HepG2 (cell line): ENCODE results near the gene FAM131C. TPM values are rescaled to one million over a fixed set of nuclear protein-coding genes. Genes with fewer than 3 reads are reported as not detected.
A peak's percentile ranks its signal among the peaks of the same experiment; 100 is the strongest.

ENCODE experiments used
- ELF1 ChIP-seq: sonication (generic); formaldehyde crosslinking; IDR thresholded peaks from 2 replicates; pipeline ENCODE4 v1.4.0; 2020; ENCODE audit warnings: missing genetic modification reagents
- ETV6 ChIP-seq: sonication (generic); formaldehyde crosslinking; conservative IDR thresholded peaks from 2 replicates; pipeline ENCODE4 v1.4.0; 2020; ENCODE audit warnings: missing genetic modification reagents
- HNF1A ChIP-seq, 2 experiments: sonication (generic) in 1 of 2; formaldehyde crosslinking in 1 of 2; IDR thresholded peaks; 2 replicates each; pipeline versions ENCODE4 v1.4.0 to v1.6.1; 2016 to 2020; ENCODE audit warnings: borderline replicate concordance in 1 of 2, low read depth in 1 of 2, mild to moderate bottlenecking in 1 of 2, missing genetic modification reagents in 1 of 2
- NPAS2 ChIP-seq: sonication (generic); formaldehyde crosslinking; IDR thresholded peaks from 2 replicates; pipeline ENCODE4 v1.8.0; 2022; ENCODE audit warnings: mild to moderate bottlenecking, missing genetic modification reagents, borderline replicate concordance
- NR2C2 ChIP-seq: sonication (generic); formaldehyde crosslinking; IDR thresholded peaks from 2 replicates; pipeline ENCODE4 v1.4.0; 2020; ENCODE audit warnings: missing genetic modification reagents, mild to moderate bottlenecking, moderate library complexity, borderline replicate concordance
- PHF21A ChIP-seq: sonication (generic); formaldehyde crosslinking; IDR thresholded peaks from 2 replicates; pipeline ENCODE4 v1.5.0; 2020; ENCODE audit warnings: mild to moderate bottlenecking, missing genetic modification reagents
- REST ChIP-seq, 2 experiments: IDR thresholded peaks; 2 replicates each; pipeline ENCODE4 v1.6.1; 2011 to 2012; ENCODE audit warnings: low read length in 2 of 2, borderline replicate concordance in 1 of 2, low read depth in 1 of 2, mild to moderate bottlenecking in 1 of 2, moderate library complexity in 1 of 2
- RFXANK ChIP-seq: IDR thresholded peaks from 2 replicates; pipeline ENCODE4 v1.6.1; 2016
- STAG1 ChIP-seq: sonication (generic); formaldehyde crosslinking; IDR thresholded peaks from 2 replicates; pipeline ENCODE4 v1.4.0; 2020; ENCODE audit warnings: missing genetic modification reagents
- TP53 ChIP-seq: sonication (generic); formaldehyde crosslinking; conservative IDR thresholded peaks from 2 replicates; pipeline ENCODE4 v1.4.0; 2020; ENCODE audit warnings: missing genetic modification reagents
- USF2 ChIP-seq, 2 experiments: sonication (generic) in 1 of 2; formaldehyde crosslinking in 1 of 2; IDR thresholded peaks; 2 replicates each; pipeline versions ENCODE4 v1.5.1 to v1.6.1; 2011 to 2020; ENCODE audit warnings: borderline replicate concordance in 1 of 2, low read depth in 1 of 2, low read length in 1 of 2, mild to moderate bottlenecking in 1 of 2, missing genetic modification reagents in 1 of 2, moderate library complexity in 1 of 2
- XRCC5 ChIP-seq: fragments of 200-400 bp; formaldehyde crosslinking; optimal IDR thresholded peaks from 2 replicates; pipeline ENCODE3; 2017; ENCODE audit warnings: mild to moderate bottlenecking, low read length
- ZBTB8A ChIP-seq: sonication (generic); formaldehyde crosslinking; IDR thresholded peaks from 2 replicates; pipeline ENCODE4 v1.4.0; 2020; ENCODE audit warnings: mild to moderate bottlenecking, low read depth, missing genetic modification reagents, borderline replicate concordance
- ZNF713 ChIP-seq: sonication (generic); formaldehyde crosslinking; IDR thresholded peaks from 2 replicates; pipeline ENCODE4 v1.4.0; 2020; ENCODE audit warnings: mild to moderate bottlenecking, missing genetic modification reagents
- ZNF891 ChIP-seq: sonication (generic); formaldehyde crosslinking; IDR thresholded peaks from 2 replicates; pipeline ENCODE4 v1.5.0; 2020; ENCODE audit warnings: mild to moderate bottlenecking, missing genetic modification reagents
- polyA plus RNA-seq, 8 experiments: library from polyadenylated mRNA; depleted of rRNA in 3 of 8; stranded (reverse) in 7 of 8; unstranded in 1 of 8; fragments of >200 nt; fragmentation: Illumina TruSeq in 4 of 8; extraction: Trizol in 4 of 8; gene quantifications; 2 replicates each; pipeline versions ENCODE4 v1.2.1 to v1.2.3, GENCODE V29; 2011 to 2016; ENCODE audit warnings: low read depth in 4 of 8, missing spikeins in 1 of 8, mixed read lengths in 1 of 8; ENCODE audit not compliant: insufficient read depth in 1 of 8
- total RNA-seq, 5 experiments: library from RNA; depleted of rRNA; stranded (reverse); fragments of >200 nt; fragmentation: Illumina TruSeq; extraction: Trizol; gene quantifications; 2 replicates each; pipeline ENCODE4 v1.2.3, GENCODE V29; 2016; ENCODE audit warnings: low read depth in 1 of 5

Gene FAM131C
- total and polyA plus RNA-seq, 2 of the 13 experiments (the other 11 are each of a cell fraction or from before 2014, with no cell fraction given): 0.07 TPM; not detected in 1

- TF ChIP-seq USF2 (IDR thresholded peaks at IDR 0.05; ENCODE audit: low read depth, low read length) (no peak), USF2 (CRISPR knock-in tag; IDR thresholded peaks at IDR 0.05; ENCODE audit: borderline replicate concordance) (no peak; the same call in 1 of the 2 replicates), TP53 (CRISPR knock-in tag) (no peak), ZNF891 (CRISPR knock-in tag) (no peak), REST (IDR thresholded peaks at IDR 0.05; ENCODE audit: borderline replicate concordance in 1 of 2, low read depth in 1 of 2, low read length in 2 of 2) (no peak), ZBTB8A (CRISPR knock-in tag) (no peak), HNF1A (IDR thresholded peaks at IDR 0.05; ENCODE audit: low read depth) (no peak), HNF1A (CRISPR knock-in tag; IDR thresholded peaks at IDR 0.05; ENCODE audit: borderline replicate concordance) (no peak), ETV6 (CRISPR knock-in tag) (no peak), STAG1 (CRISPR knock-in tag) (peak; percentile 41), ELF1 (CRISPR knock-in tag) (peak; percentile 74), XRCC5 (no peak), NR2C2 (CRISPR knock-in tag) (no peak), PHF21A (CRISPR knock-in tag) (peak; percentile 64), NPAS2 (CRISPR knock-in tag) (no peak), ZNF713 (no peak), RFXANK (no peak)
These were observed 60.7 kb downstream of the FAM131C start (continued) for GRCh38 chr1:16012590-16013219.
